SU-DHL-6 (cell line): ENCODE results near the gene POLR3H.

ENCODE experiments used
- H2AFZ ChIP-seq: fragments of 200-600 bp; sonication (generic); 2 replicates; pipeline ENCODE4 v1.6.1; 2014; ENCODE audit warnings: low read depth, mild to moderate bottlenecking, moderate library complexity, mixed read lengths, antibody characterized with exemption, low read length; ENCODE audit not compliant: severe bottlenecking
- H3F3A ChIP-seq: fragments of 200-600 bp; shearing (Covaris generic); 2 replicates; pipeline ENCODE4 v1.6.0; 2016; ENCODE audit warnings: antibody characterized with exemption, mild to moderate bottlenecking; ENCODE audit not compliant: insufficient read depth
- H3K27ac ChIP-seq: fragments of 200-600 bp; sonication (generic); 2 replicates; pipeline ENCODE4 v1.5.1; 2016; ENCODE audit warnings: low read depth, mild to moderate bottlenecking, low read length, moderate library complexity, mixed read lengths
- H3K27me3 ChIP-seq: fragments of 200-600 bp; sonication (generic), shearing (Covaris generic); 2 replicates; pipeline ENCODE4 v1.6.0; 2014; ENCODE audit warnings: mild to moderate bottlenecking, low read length
- H3K36me3 ChIP-seq: fragments of 200-600 bp; sonication (generic); 2 replicates; pipeline ENCODE4 v1.6.1; 2014; ENCODE audit warnings: mild to moderate bottlenecking, low read length, mixed read lengths
- H3K4me2 ChIP-seq: fragments of 300-600, 200-600 bp; shearing (Covaris generic), sonication (generic); 2 replicates; pipeline ENCODE4 v1.6.0; 2014; ENCODE audit warnings: low read length, low read depth, mild to moderate bottlenecking; ENCODE audit not compliant: poor library complexity, severe bottlenecking
- H3K4me3 ChIP-seq: fragments of 200-600 bp; sonication (generic); 2 replicates; pipeline ENCODE4 v1.5.1; 2014; ENCODE audit warnings: antibody characterized with exemption, low read length, mild to moderate bottlenecking, mixed read lengths; ENCODE audit not compliant: insufficient read depth, poor library complexity, severe bottlenecking
- H3K79me2 ChIP-seq: fragments of 200-600 bp; sonication (generic); 2 replicates; pipeline ENCODE4 v1.6.1; 2014; ENCODE audit warnings: mild to moderate bottlenecking, low read length, moderate library complexity; ENCODE audit not compliant: insufficient read depth
- H3K9ac ChIP-seq: fragments of 200-600 bp; sonication (generic); 2 replicates; pipeline ENCODE4 v1.7.0; 2014; ENCODE audit warnings: mild to moderate bottlenecking, low read length
- H3K9me2 ChIP-seq: fragments of 200-600 bp; sonication (generic); replicated peaks from 2 replicates; pipeline ENCODE4 v1.6.1; 2014; ENCODE audit warnings: low read length; ENCODE audit not compliant: insufficient read depth
- H3K9me3 ChIP-seq: fragments of 200-600 bp; sonication (generic); 2 replicates; pipeline ENCODE4 v1.6.1; 2014; ENCODE audit warnings: low read length, mixed read lengths; ENCODE audit not compliant: insufficient read depth
- H4K20me1 ChIP-seq: fragments of 200-600 bp; sonication (generic); 2 replicates; pipeline ENCODE4 v1.6.1; 2014; ENCODE audit warnings: low read depth, mild to moderate bottlenecking, antibody characterized with exemption, low read length, moderate library complexity, mixed read lengths
- CTCF ChIP-seq: fragments of 200-600 bp; sonication (generic); IDR thresholded peaks from one replicate; pipeline ENCODE4 v1.5.1; 2017; ENCODE audit warnings: antibody characterized with exemption, mild to moderate bottlenecking, low read length, moderate library complexity; ENCODE audit not compliant: insufficient read depth, poor library complexity, severe bottlenecking
- EZH2phosphoT487 ChIP-seq: fragments of 200-600 bp; sonication (generic), shearing (Covaris generic); conservative IDR thresholded peaks from 2 replicates; pipeline ENCODE4 v1.6.1; 2018; ENCODE audit warnings: mild to moderate bottlenecking, antibody characterized with exemption, low read length, moderate library complexity, mixed read lengths

The POLR3H gene

GRCh38 chr22:41485033-41485432 lies 59.2 kb downstream of the POLR3H start:
- TF ChIP-seq CTCF (no peak), EZH2phosphoT487 (no peak)

DNA sequence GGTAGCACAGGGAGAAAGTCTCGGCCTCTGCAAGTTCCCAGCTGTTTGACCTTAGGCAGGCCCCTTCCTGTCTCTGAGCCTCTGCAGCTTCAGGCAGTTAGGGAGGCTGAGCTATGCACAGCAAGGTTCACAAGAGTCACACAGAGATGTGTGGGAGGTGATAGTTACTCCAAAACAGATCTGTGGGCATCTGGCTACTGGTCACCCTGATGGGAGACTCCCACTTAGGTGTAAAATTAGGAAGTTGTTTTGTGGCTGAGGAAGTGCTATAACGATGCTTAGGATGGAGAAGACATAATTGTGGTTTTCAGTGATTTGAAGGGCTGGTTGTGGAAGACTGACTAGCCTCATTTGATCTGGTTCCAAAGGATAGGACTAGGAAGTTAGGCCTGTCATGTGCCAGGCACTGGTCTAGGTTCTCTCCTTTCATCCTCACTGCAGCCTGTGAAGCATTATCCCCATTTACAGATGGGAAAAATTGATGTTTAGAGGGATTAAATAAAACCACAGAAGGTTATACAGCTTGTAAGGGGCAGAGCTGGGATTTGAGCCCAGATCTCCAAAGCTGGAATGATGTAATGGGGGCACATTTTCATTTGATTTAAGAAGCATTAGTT lies 61.8 kb downstream of the POLR3H start:
- Histone ChIP-seq H2AFZ (no peak overlapping the region), H3K27ac (no peak overlapping the region), H3K27me3 (no peaks in the 10 kb centered on the region), H3F3A (peaks cover 2% of the 10 kb centered on the region; the same call in 1 of the 2 replicates), H3K9me3 (no peaks in the 10 kb centered on the region), H3K4me2 (no peak overlapping the region), H3K9me2 (no peaks in the 10 kb centered on the region), H3K36me3 (no peaks in the 10 kb centered on the region), H4K20me1 (no peaks in the 10 kb centered on the region), H3K9ac (0 out of 2 replicates have a peak overlapping the region, but pooled peaks have one; percentile 2), H3K79me2 (peaks cover 89% of the 10 kb centered on the region), H3K4me3 (no peak overlapping the region)
- TF ChIP-seq CTCF (no peak), EZH2phosphoT487 (no peak)

More at GRCh38 chr22:41485033-41485432, 59.2 kb downstream of the POLR3H start:
- H3K9ac ChIP-seq = no peak overlapping the region
- no peaks in the 10 kb centered on the region for H3K9me2 ChIP-seq
- H3K4me3 ChIP-seq = no peak overlapping the region
- H3K36me3 ChIP-seq = no peaks in the 10 kb centered on the region
- no peak overlapping the region for H3K27ac ChIP-seq
- H2AFZ ChIP-seq = no peak overlapping the region
- no peaks in the 10 kb centered on the region for H3K27me3 ChIP-seq
- peaks cover 91% of the 10 kb centered on the region for H3K79me2 ChIP-seq
- H3K4me2 ChIP-seq = no peak overlapping the region
- no peaks in the 10 kb centered on the region; the same call in 1 of the 2 replicates for H3F3A ChIP-seq
- H4K20me1 ChIP-seq = no peaks in the 10 kb centered on the region
- no peaks in the 10 kb centered on the region for H3K9me3 ChIP-seq

DNA sequence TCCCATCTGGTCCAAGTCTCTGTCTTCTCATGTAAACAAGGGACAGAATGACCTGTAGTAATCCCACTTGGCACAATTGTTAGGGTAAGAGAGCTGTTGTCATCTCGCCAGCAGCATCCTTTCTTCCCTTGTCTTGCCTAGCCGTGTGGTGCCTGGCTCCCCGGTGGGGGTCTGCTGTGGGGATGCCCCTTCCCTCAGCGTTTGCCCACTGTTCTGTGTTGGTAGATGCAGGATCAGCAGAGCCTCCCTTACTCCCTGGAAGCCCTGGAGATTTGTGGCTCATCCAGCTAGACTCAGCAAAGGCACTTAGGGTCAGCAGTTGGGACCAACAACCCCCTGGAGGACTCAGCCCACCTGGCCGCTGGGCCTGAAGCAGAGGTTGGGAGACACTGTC lies 62.3 kb downstream of the POLR3H start:
- H3K79me2 ChIP-seq = peaks cover 87% of the 10 kb centered on the region
- H3K36me3 ChIP-seq = no peaks in the 10 kb centered on the region
- H2AFZ ChIP-seq = no peak overlapping the region
- no peak overlapping the region for H3K4me3 ChIP-seq
- H3K9me3 ChIP-seq = no peaks in the 10 kb centered on the region
- H3F3A ChIP-seq = peaks cover 2% of the 10 kb centered on the region; the same call in 1 of the 2 replicates
- H3K27me3 ChIP-seq = no peaks in the 10 kb centered on the region
- H4K20me1 ChIP-seq = no peaks in the 10 kb centered on the region
- no peak overlapping the region for H3K4me2 ChIP-seq
- no peak for TF ChIP-seq CTCF
- no peak for TF ChIP-seq EZH2phosphoT487
- H3K9ac ChIP-seq = 0 out of 2 replicates have a peak overlapping the region, but pooled peaks have one; percentile 2
- H3K27ac ChIP-seq = no peak overlapping the region
- H3K9me2 ChIP-seq = no peaks in the 10 kb centered on the region
